ENCODE results near the gene IL15.
"Not testable (repeated sequence)": the region's sequence is repeated elsewhere in the genome, so short reads cannot be mapped to it uniquely, and the experiment has no call there.

The IL15 gene

DNA sequence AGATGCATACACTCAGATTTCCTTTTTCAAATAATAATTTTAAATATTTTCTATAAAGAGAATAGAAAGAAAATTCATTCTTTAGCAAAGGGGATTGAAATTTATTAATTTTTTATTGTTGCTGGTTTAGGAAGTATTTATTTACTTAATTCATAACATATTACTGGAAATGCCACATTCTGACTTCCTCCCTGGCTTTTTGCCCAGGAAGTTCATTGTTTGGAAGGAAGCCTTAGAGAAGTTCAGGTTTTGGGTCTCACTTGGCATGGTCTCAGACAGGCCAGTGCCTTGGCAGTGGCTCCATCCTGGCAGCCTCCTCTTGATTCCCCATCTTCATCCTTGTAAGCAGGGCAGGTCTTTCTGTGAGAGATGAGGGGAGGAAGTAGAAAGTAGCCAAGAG lies 50.5 kb downstream of the IL15 start:
- Histone ChIP-seq H3K36me3 (ENCODE audit: control insufficient read depth, insufficient read depth, low read length) (no peaks in the 10 kb centered on the region), H3K9ac (ENCODE audit: low read length) (no peak overlapping the region), H3K27ac (ENCODE audit: low read depth, low read length) (no peak overlapping the region), H3K27me3 (ENCODE audit: control insufficient read depth, insufficient read depth, low read length) (no peaks in the 10 kb centered on the region), H3K4me1 (ENCODE audit: control insufficient read depth, insufficient read depth, low read length) (peaks cover 5% of the 10 kb centered on the region), H3K4me3 (ENCODE audit: low read length) (no peak overlapping the region)

DNA sequence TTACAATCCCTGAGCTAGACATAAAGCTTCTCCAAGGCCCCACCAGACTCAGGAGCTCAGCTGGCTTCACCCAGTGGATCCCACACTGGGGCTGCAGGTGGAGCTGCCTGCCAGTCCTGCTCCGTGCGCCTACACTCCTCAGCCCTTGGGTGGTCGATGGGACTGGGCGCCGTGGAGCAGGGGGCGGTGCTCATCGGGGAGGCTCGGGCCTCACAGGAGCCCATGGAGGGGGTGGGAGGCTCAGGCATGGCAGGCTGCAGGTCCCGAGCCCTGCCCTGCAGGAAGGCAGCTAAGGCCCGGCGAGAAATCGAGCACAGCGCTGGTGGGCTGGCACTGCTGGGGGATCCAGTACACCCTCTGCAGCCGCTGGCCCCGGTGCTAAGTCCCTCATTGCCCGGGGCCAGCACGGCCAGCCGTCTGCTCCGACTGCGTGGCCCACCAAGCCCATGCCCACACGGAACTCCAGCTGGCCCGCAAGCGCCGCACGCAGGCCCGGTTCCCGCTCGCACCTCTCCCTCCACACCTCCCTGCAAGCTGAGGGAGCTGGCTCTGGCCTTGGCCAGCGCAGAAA lies 53.4 kb downstream of the IL15 start:
- not testable (repeated sequence) for H3K27ac ChIP-seq (ENCODE audit: low read depth, low read length); H3K36me3 ChIP-seq (ENCODE audit: control insufficient read depth, insufficient read depth, low read length); H3K27me3 ChIP-seq (ENCODE audit: control insufficient read depth, insufficient read depth, low read length); H3K9ac ChIP-seq (ENCODE audit: low read length); H3K4me3 ChIP-seq (ENCODE audit: low read length); H3K4me1 ChIP-seq (ENCODE audit: control insufficient read depth, insufficient read depth, low read length)

DNA sequence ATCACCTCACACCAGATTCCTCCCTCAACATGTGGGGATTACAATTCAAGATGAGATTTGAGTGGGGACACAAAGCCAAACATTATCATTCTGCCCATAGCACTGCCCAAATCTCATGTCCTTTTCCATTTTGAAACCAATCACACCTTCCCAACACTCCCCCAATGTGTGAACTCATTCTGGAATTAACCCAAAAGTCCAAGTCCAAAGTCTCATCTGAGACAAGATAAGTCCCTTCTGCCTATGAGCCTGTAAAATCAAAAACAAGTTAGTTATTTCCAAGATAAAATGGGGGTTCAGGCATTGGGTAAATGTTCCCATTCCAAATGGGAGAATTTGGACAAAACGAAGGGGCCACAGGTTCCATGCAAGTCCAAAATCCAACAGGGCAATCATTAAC lies 54.9 kb downstream of the IL15 start:
- H3K4me1 ChIP-seq (ENCODE audit: control insufficient read depth, insufficient read depth, low read length); H3K36me3 ChIP-seq (ENCODE audit: control insufficient read depth, insufficient read depth, low read length); H3K4me3 ChIP-seq (ENCODE audit: low read length); H3K9ac ChIP-seq (ENCODE audit: low read length); H3K27ac ChIP-seq (ENCODE audit: low read depth, low read length); H3K27me3 ChIP-seq (ENCODE audit: control insufficient read depth, insufficient read depth, low read length): not testable (repeated sequence)

DNA sequence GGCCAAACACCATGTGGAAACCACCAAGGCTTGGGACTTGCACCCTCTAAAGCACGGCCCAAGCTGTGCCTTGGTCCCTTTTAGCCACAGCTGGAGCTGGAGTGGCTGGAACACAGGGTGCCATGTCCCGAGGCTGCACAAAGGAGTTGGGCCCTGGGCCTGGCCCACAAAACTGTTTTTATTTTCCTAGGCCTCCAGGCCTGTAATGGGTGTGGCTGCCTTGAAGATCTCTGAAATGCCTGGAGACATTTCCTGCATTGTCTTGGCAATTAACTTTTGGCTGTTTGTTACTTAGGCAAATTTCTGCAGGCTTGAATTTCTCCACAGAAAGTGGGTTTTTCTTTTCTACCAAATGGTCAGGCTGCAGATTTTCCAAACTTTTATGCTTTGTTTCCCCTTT lies 55.7 kb downstream of the IL15 start:
- Histone ChIP-seq H3K9ac (ENCODE audit: low read length) (no peak overlapping the region), H3K4me1 (ENCODE audit: control insufficient read depth, insufficient read depth, low read length) (peaks cover 2% of the 10 kb centered on the region), H3K27ac (ENCODE audit: low read depth, low read length) (no peak overlapping the region), H3K4me3 (ENCODE audit: low read length) (no peak overlapping the region), H3K36me3 (ENCODE audit: control insufficient read depth, insufficient read depth, low read length) (no peaks in the 10 kb centered on the region), H3K27me3 (ENCODE audit: control insufficient read depth, insufficient read depth, low read length) (no peaks in the 10 kb centered on the region)

DNA sequence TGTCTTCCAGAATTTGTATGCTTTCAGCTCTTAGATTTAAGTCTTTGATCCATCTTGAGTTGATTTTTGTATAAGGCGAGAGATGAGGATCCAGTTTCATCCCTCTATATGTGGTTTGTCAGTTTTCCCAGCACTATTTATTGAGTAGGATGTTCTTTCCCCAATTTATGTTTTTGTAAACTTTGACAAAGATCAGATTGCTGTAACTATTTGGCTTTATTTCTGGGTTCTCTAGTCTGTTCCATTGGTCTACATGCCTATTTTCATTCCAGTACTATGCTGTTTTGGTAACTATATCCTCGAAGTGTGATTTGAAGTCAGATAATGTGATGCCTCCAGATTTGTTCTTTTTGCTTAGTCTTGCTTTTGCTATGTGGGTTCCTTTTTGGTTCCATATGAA lies 60.7 kb downstream of the IL15 start:
- no peak overlapping the region for H3K9ac ChIP-seq (ENCODE audit: low read length)
- no peak overlapping the region for H3K4me3 ChIP-seq (ENCODE audit: low read length)
- no peaks in the 10 kb centered on the region for H3K36me3 ChIP-seq (ENCODE audit: control insufficient read depth, insufficient read depth, low read length)
- no peaks in the 10 kb centered on the region for H3K27me3 ChIP-seq (ENCODE audit: control insufficient read depth, insufficient read depth, low read length)
- no peak overlapping the region for H3K27ac ChIP-seq (ENCODE audit: low read depth, low read length)
- H3K4me1 ChIP-seq (ENCODE audit: control insufficient read depth, insufficient read depth, low read length): no peaks in the 10 kb centered on the region

DNA sequence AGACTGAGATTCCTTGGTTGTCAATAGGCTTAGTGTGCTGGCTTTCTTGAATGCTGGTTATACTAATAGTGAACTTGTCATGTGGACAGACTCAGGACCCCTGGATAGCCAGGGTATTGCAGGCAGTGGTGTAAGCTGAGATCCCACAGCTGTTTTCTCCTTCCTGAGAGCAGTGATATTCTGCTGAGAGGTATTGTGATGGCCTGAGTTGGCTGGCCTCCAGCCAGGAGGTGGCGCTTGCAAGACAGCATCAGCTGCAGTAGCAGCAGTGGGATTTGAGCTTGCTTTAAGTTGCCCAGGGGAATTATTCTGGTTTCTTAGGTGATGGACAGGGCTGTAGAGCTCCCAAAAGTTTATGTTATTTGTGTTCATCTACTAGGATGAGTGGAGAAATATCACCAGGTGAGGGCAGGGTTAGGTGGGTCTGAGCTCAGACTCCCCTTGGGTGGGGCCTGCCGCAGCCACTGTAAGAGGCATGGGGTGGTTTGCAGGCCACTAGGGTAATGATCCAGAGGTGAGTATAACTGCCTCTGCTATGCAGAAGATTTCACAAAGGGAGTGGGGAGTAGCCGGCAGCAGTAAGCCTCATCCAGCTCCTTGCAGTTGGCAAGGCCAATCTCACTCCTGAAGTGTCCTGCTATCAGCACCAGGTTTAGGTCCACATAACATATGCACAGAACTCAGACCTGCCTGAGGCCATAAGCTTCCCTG lies 66.2 kb downstream of the IL15 start:
- H3K36me3 ChIP-seq (ENCODE audit: control insufficient read depth, insufficient read depth, low read length): no peaks in the 10 kb centered on the region
- H3K27me3 ChIP-seq (ENCODE audit: control insufficient read depth, insufficient read depth, low read length): no peaks in the 10 kb centered on the region
- H3K4me1 ChIP-seq (ENCODE audit: control insufficient read depth, insufficient read depth, low read length): no peaks in the 10 kb centered on the region
- no peak overlapping the region for H3K27ac ChIP-seq (ENCODE audit: low read depth, low read length)
- H3K4me3 ChIP-seq (ENCODE audit: low read length): no peak overlapping the region
- H3K9ac ChIP-seq (ENCODE audit: low read length): no peak overlapping the region

DNA sequence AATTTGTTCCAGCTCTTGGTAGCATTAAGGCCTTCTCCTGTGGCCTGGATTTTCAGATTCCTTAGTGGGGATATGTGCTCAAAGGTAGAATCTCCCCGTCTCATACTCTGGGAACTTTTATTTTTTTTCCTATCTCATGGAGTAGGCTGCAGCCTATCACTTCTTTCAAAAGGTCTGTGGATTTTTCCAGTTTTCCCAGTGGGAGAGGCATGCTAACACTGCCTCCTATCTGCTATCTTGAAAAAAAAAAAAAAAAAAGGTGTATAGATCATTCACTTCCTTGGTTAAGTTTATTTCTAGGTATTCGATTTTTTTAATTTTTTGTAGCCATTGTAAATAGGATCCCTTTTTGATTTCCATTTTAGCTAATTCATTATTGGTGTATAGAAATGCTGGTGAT lies 67.1 kb downstream of the IL15 start:
- Histone ChIP-seq H3K4me3 (ENCODE audit: low read length) (no peak overlapping the region), H3K4me1 (ENCODE audit: control insufficient read depth, insufficient read depth, low read length) (no peaks in the 10 kb centered on the region), H3K27me3 (ENCODE audit: control insufficient read depth, insufficient read depth, low read length) (no peaks in the 10 kb centered on the region), H3K9ac (ENCODE audit: low read length) (no peak overlapping the region), H3K27ac (ENCODE audit: low read depth, low read length) (no peak overlapping the region), H3K36me3 (ENCODE audit: control insufficient read depth, insufficient read depth, low read length) (no peaks in the 10 kb centered on the region)

DNA sequence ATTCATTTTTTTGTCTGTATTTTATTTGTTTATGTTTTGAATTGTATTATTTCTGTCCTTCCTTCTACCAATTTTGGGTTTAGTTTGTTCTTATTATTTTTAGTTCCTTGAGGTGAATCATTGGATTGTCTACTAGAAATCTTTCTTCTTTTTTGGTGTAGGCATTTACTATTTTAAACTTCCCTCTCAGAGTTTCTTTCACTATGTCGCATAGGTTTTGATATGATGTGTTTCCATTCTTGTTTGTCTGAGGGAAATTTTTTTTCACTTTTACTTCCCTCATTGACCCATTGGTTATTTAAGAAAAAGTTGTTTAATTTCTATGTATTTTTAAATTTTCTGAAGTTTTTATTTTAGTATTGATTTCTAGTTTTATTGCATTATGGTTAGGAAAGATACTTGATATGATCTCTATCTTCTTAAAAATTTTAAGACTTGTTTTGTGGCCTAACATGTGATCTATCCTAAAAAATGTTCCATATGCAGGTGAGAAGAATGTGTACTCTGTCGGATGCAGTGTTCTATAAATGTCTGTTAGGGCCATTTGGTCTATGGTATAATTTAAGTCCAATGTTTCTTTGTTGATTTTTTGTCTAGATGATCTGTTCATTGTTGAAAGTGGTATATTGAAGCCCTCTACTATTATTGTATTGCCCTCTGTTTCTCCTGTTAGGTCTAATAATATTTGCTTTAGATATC lies 68.8 kb downstream of the IL15 start:
- H3K4me3 ChIP-seq (ENCODE audit: low read length): no peak overlapping the region
- H3K27me3 ChIP-seq (ENCODE audit: control insufficient read depth, insufficient read depth, low read length): no peaks in the 10 kb centered on the region
- no peaks in the 10 kb centered on the region for H3K36me3 ChIP-seq (ENCODE audit: control insufficient read depth, insufficient read depth, low read length)
- no peak overlapping the region for H3K27ac ChIP-seq (ENCODE audit: low read depth, low read length)
- no peak overlapping the region for H3K9ac ChIP-seq (ENCODE audit: low read length)
- no peaks in the 10 kb centered on the region for H3K4me1 ChIP-seq (ENCODE audit: control insufficient read depth, insufficient read depth, low read length)

DNA sequence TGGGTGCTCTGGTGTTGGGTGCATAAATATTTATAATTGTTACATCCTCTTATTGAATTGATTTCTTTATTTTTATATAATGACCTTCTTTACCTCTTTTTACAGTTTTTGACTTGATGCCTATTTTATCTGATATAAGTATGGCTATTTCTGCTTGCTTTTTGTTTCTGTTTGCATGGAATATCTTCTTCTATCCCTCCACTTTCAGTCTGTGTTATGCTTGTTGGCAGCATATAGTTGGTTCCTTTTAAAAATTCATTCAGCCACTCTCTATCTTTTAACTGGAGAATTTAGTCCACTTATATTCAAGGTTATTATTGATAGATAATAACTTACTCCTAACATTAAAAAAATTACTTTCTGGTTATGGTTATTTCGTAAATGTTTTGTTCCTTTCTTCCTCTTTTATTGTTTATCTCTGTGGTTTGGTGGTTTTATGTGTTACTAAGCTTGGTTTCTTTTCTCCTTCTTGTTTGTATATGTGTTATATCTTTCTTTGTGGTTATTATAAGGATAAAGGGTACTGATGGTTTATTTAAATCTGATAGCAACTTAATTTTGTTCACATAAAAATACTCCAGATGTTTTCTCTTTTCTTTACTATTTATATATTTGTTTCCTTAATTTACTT lies 69.5 kb downstream of the IL15 start:
- Histone ChIP-seq H3K4me1 (ENCODE audit: control insufficient read depth, insufficient read depth, low read length) (no peaks in the 10 kb centered on the region), H3K4me3 (ENCODE audit: low read length) (no peak overlapping the region), H3K27ac (ENCODE audit: low read depth, low read length) (no peak overlapping the region), H3K27me3 (ENCODE audit: control insufficient read depth, insufficient read depth, low read length) (no peaks in the 10 kb centered on the region), H3K36me3 (ENCODE audit: control insufficient read depth, insufficient read depth, low read length) (no peaks in the 10 kb centered on the region), H3K9ac (ENCODE audit: low read length) (no peak overlapping the region)

DNA sequence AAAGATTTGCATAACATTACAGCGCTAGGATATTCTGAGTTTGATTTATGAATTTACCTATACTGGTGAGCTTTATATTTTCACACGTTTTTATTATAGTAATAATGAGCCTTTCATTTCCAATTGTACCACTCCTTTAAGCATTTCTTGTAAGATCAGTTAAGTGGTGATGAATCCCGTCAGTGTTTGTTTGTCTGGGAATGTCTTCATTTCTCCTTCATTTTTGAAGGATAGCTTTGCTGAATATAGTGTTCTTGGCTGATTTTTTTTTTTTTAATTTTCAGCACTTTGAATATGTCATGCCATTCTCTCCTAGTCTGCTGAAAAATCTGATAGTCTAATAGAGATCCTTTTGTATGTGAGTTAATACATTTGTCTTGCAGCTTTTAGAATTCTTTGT lies 70.1 kb downstream of the IL15 start:
- no peaks in the 10 kb centered on the region for H3K27me3 ChIP-seq (ENCODE audit: control insufficient read depth, insufficient read depth, low read length)
- no peaks in the 10 kb centered on the region for H3K4me1 ChIP-seq (ENCODE audit: control insufficient read depth, insufficient read depth, low read length)
- no peak overlapping the region for H3K9ac ChIP-seq (ENCODE audit: low read length)
- H3K36me3 ChIP-seq (ENCODE audit: control insufficient read depth, insufficient read depth, low read length): no peaks in the 10 kb centered on the region
- no peak overlapping the region for H3K27ac ChIP-seq (ENCODE audit: low read depth, low read length)
- H3K4me3 ChIP-seq (ENCODE audit: low read length): no peak overlapping the region

DNA sequence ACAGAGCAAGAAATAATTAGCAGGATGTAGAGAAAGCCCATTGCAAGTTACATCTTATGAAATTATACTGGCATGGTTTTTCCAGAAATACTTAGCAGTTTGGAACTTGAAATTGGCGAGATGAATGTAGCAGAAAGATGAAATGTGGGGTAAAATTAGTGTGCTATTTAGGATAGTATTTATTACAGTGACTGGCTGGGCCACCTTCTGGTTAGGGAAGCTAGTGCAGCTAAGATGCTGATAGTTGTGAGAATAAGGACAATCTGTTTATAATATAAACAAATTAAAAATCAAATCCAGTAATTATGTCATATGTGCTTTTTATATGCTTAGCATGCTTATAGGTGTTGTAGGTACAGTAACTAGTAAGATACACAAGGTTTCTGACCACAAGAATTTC lies 74.8 kb downstream of the IL15 start:
- H3K4me1 ChIP-seq (ENCODE audit: control insufficient read depth, insufficient read depth, low read length): no peaks in the 10 kb centered on the region
- no peak overlapping the region for H3K4me3 ChIP-seq (ENCODE audit: low read length)
- H3K36me3 ChIP-seq (ENCODE audit: control insufficient read depth, insufficient read depth, low read length): no peaks in the 10 kb centered on the region
- no peak overlapping the region for H3K9ac ChIP-seq (ENCODE audit: low read length)
- H3K27ac ChIP-seq (ENCODE audit: low read depth, low read length): no peak overlapping the region
- no peaks in the 10 kb centered on the region for H3K27me3 ChIP-seq (ENCODE audit: control insufficient read depth, insufficient read depth, low read length)

DNA sequence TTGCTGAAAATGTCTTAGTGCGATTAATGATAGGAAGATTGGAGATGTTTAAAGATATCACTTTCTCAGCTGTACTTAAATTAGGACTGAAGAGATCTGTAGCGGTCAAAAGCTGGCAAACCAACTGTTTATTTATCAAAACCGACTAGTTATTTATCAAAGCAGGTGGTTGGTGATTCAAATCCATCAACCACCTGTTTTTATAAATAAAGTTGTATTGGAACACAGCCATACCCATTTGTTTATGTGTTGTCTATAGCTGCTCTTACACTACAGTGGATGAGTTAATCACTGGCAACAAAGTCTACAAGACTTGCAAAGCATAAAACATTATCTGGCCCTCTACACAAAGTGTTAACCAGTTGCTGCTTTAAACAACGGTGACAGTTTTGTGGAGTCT lies 76.8 kb downstream of the IL15 start:
- Histone ChIP-seq H3K36me3 (ENCODE audit: control insufficient read depth, insufficient read depth, low read length) (no peaks in the 10 kb centered on the region), H3K27ac (ENCODE audit: low read depth, low read length) (no peak overlapping the region), H3K4me3 (ENCODE audit: low read length) (no peak overlapping the region), H3K9ac (ENCODE audit: low read length) (no peak overlapping the region), H3K4me1 (ENCODE audit: control insufficient read depth, insufficient read depth, low read length) (no peaks in the 10 kb centered on the region), H3K27me3 (ENCODE audit: control insufficient read depth, insufficient read depth, low read length) (no peaks in the 10 kb centered on the region)

Measured in rectal smooth muscle tissue (tissue), 1 donor.